CD4-positive, alpha-beta T cell treated with Interferon alpha-2 for 1 hour (primary cell): Measurements from ENCODE around the gene BTBD18.

Experiments
- DNase-seq, 2 donors: peaks; one replicate each; pipeline ENCODE4 v3.0.0-alpha.2; 2020 to 2022

BTBD18 gene

DNA sequence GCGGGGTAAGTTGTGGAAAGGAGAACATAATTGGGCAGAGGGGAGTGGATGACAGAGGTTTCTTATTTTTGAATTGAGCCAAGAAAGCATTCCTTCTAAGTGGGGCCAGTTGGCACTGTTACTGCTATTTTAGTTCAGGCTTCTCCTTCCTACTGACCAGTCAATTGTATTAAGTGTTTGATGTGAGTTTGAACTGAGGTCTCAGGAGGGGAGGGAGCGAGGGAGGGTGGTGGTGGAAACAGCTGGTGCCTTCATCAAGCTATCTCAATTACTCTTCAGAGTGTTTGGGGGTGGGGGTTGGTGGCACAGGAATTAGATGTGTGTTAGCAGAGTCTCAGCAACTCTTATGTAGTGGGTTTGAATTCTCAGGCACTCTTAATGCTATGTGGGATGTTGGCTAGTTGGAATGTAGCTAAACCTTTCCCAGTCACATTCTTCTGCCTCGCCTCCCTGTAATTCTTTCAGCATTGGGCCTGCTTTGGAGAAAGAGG lies 24.5 kb upstream of the BTBD18 start:
- DNase-seq: no peak

GRCh38 chr11:57775491-57775890 lies 23.9 kb upstream of the BTBD18 start:
- DNase-seq: no peak

DNA sequence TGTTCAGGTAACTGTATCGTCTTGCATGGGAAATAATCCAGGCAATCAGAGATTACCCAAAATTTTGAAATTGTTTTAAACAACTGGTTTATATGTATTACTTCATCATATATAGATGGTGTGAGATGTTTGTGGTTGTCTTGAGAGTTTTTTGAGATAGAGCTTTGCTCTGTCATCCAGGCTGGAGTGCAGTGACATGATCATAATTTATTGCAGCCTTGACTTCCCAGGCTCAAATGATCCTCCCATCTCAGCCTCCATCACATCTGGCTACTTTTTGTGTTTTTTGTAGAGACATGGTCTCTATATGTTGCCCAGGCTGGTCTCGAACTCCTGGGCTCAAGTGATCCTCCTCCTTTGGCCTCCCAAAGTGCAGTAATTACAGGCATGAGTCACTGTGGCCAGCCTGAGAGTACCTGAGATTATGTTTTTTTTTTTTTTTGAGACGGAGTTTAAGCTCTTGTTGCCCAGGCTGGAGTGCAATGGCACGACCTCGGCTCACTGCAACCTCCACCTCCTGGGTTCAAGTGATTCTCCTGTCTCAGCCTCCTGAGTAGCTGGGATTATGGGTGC lies 21.5 kb upstream of the BTBD18 start:
- no peak for DNase-seq

- DNase-seq: no peak
Observed at GRCh38 chr11:57772562-57772961, 20.9 kb upstream of the BTBD18 start.

- DNase-seq: no peak
Observed at GRCh38 chr11:57771365-57771764, 19.7 kb upstream of the BTBD18 start.

GRCh38 chr11:57770793-57771192 lies 19.2 kb upstream of the BTBD18 start:
- DNase-seq: no peak

DNA sequence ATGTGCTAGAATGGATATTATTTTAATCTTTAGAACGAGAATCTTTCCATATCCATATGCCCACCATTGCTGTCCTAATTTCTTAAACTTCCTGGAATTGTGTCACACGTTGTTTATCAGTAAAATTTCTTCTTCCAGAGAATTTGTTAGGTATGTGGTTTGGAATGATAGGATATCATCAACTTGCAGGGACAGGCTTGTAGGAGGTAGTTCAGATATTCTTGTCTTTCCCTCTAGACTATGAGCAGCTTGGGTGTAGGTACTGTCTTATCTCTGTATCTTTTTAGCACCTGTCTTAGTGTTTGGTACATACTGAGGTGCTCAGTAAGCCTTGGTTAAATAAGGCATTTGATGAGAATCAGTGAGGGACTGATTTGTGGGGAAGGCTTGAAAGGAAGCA lies 13.4 kb upstream of the BTBD18 start:
- no peak for DNase-seq

DNA sequence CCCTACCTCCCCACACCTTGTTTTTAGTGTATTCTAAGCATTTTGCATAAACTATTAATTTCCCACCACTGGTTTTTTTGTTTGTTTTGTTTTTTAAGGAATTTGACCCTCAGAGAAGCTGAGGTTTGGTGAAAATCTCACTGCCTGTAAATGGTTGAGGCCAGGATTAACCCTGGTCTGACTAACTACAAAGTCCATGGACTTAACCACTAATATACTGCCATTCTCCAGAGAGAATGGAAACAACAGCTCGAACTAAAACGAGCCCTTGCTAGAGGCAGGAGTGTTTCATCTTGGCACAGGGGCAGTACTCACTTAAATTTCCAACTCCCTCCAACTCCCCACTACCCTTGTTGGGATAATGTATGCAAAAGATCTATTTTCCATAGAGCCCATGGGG lies 12.9 kb upstream of the BTBD18 start:
- no peak for DNase-seq

- DNase-seq: no peak
Observed at GRCh38 chr11:57764021-57764420, 12.4 kb upstream of the BTBD18 start.

GRCh38 chr11:57763568-57763967 lies 11.9 kb upstream of the BTBD18 start:
- no peak for DNase-seq

DNA sequence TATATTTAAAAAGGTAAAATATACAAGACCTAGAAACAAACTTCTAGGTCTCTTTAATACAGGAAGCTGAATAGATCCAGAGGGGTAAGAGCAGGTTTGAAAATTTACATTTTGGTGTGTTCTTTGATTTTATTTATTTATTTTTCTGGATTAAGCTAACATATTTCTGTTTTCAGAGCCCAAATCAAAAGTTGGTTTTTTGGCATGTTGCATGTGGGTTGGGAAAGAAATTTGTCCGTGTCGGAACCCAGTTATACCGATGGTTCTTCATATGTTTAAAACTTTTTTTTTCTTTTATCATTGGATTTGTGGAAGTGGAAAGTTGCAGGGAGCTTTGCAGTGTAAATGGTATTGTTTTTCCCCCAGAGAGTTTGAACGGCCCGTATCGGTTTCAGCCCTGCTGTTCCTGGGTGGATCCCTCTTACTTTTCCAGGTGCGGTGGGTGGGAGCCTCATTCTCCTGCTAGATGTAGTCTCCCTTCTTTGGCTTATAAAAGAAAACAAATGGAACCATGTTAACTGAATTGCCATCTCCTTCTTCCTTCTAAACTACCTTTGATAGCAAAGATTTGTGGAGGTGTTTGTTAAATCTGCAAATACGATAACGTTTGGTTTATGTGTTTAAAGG lies 10.7 kb upstream of the BTBD18 start:
- no peak for DNase-seq

DNA sequence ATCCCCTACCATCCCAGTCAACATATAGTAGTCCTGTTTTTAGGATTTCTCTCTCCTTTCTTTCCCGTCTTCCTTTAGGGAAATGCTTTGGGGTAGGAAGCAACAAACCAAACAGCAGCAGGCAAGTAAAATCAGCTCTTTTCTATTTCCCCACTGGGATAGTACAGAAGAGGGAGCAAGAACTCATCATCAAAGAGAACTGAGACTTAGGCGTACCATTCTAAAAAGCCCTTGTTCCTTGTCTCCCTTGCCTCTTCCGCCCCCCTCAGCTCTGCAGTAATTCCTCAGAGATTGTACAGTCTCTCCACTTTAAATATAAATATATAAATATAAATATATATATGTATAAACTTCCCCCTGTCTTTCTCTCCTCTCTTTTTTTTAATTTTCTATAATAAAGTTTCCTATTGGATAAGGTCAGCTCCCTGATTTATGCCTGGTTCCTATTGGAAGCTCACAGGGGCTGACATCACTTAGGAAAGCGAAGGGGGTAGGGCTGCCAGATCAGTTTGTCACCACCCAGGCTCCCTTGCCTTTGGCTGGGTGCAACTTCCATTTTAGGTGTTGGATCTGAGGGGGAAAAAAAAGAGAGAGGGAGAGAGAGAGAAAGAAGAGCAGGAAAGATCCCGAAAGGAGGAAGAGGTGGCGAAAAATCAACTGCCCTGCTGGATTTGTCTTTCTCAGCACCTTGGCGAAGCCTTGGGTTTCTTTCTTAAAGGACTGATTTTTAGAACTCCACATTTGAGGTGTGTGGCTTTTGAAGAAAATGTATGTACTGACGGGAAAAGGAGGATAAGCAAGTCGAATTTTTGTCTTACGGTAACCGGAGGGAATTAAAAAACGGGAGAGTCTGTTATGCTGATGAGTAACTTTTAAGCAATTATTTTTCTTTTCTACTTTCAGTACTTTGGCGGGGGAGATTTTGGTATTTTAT lies 9.9 kb upstream of the BTBD18 start, which contains the start of gene CTNND1:
CTNND1 (plus strand) TSS at position 502 of the 934 bp plus-strand sequence. CDS start 29,677 bp downstream, outside the sequence.
- DNase-seq: peak; percentile 17 to 54

- no peak for DNase-seq
Observed at GRCh38 chr11:57758174-57758573, 6.6 kb upstream of the BTBD18 start.

- no peak for DNase-seq
Observed at GRCh38 chr11:57752954-57753353, 1.3 kb upstream of the BTBD18 start.

DNA sequence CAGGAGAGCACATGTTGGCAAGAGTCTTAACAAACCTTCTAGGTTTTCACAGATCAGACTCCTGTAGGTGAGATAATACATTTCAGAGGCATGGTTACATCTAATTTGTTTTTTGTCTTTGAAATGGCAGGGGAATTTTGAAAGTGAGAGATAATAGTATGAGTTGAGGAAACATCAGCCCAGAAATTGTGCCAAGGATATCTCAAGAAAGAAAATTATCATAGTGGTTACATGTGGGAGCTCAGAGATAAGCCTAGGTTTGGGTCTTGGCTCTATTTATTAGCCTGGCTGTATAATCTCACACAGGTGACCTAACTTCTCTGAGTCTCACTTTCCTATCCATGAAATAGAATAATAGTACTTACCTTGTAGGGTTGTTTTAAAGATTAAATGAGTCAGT lies 443 bp downstream of the BTBD18 start:
- no peak for DNase-seq

DNA sequence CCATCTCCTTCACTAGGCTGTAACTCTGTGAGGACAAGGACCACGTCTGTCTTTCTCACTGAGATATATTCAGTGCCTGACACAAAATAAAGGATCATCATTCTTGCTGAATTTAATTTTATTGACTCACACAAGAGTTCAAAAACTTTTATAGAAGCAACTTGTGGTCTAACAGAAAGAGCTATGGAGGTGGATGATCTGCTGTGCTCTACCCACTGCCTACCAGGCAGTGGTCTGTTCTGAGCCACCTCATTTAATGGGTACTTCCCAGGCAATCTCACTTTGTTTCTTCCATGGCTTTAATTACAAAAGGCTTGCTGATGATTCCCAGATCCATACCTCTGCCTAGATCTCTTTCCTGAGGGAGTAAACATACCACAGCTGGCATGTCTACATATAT lies 4.7 kb downstream of the BTBD18 start:
- DNase-seq: no peak

- no peak for DNase-seq
Observed at GRCh38 chr11:57745206-57745605, 6.4 kb downstream of the BTBD18 start.

DNA sequence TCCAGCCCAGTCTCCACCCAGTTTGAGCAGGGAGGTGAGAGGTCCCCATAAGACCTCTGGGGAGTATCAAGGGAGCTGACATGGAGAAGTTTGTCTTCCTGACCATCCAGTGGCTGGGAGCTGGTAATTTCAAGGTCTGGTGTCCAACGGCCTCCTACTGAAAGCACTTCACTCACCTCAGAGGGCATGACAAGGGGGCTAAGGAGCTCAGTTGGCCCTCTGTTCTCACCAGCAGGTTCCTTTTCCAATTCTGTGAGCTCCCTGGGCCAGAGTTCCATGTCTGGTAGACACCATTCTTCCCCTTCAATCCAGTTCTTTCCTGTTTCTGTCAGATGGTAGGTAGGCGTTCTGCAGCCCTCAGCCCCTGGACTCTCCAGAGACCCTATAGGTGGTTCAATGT lies 7.3 kb downstream of the BTBD18 start:
- no peak for DNase-seq

- DNase-seq: no peak
Observed at GRCh38 chr11:57742087-57742452, 9.5 kb downstream of the BTBD18 start.

DNA sequence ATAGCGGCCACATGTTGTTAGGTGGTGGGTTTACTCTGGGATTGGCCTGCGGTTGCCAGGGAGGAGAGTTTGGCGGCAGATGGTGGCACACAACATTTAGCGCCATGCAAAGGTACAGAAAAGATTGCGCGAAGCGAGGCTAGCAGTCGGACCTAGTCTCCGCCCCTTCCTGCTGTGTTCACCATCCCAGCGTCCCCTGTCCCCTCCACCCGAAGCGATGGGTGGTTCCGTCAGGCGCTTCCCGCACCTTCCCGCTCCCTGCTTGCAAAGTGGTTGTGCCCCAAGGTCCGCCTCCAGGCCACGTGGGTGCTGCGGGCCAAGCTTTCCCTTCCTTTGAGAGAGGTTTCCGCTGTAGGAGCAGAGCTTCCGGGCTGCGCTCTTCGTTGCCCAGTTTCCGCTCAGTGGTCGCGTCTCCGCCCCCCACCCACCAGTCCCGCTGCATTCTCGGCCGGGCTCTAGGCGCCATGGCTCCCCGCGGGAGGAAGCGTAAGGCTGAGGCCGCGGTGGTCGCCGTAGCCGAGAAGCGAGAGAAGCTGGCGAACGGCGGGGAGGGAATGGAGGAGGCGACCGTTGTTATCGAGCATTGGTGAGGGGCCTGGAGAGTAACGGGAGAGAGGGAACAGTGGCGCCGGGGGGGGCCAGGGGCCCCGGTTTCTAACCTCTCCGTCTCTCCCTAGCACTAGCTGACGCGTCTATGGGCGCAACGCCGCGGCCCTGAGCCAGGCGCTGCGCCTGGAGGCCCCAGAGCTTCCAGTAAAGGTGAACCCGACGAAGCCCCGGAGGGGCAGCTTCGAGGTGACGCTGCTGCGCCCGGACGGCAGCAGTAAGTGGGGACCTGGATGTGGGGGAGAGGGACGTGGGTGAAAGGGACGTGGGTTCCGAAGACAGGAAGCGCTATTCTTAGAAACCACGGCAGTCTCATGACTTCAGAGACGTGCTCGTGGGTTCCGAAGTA lies 10.2 kb downstream of the BTBD18 start, which contains the start of gene SELENOH:
SELENOH (plus strand) TSS at position 360 of the 955 bp plus-strand sequence; CDS start at position 465, 105 bp downstream.
- peak; percentile 92 to 94 for DNase-seq

DNA sequence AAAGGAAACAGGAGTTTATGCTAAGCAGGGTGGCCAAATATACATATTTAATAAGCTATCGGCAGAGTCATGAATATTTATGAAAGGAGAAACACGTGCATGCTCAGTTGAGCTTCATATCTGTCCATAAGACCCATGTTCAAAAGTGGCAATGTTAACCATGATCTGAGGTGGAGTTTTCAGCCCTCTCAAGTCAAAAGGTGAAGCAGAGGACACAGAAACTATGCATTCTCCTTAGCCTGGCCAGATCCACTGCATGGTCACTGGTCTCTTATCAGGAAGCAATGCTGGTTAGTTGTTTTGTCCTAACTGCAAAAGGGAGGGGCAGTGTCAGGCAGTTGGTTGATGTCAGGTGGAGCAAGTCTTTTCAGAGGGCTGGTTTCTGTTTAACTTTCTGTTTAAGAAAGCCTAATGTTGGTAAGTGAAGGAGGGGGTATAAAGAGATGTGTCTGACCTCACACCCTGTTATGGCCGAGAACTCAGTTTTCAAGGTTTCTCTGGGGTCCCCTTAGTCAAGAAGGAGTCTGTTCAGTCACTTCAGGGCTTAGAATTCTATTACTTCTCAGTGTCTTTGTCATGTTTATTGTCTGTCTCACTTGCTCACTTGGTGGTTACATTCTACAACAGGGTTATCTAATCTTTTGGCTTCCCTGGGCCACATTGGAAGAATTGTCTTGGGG lies 15.9 kb downstream of the BTBD18 start:
- no peak for DNase-seq

GRCh38 chr11:57732661-57733060 lies 19.0 kb downstream of the BTBD18 start:
- no peak for DNase-seq
